GM12875 (cell line): Measurements from ENCODE around the gene NDST1.

Experiments
- H3K4me3 ChIP-seq: one replicate; pipeline ENCODE4 v1.5.1; 2011; ENCODE audit warnings: low read depth, low read length, control low read depth
- CTCF ChIP-seq: IDR thresholded peaks from 2 replicates; pipeline ENCODE4 v1.5.1; 2011; ENCODE audit warnings: low read depth, mild to moderate bottlenecking, control low read depth, inconsistent platforms, low read length, moderate library complexity, borderline replicate concordance; ENCODE audit not compliant: insufficient read depth

Gene NDST1

DNA sequence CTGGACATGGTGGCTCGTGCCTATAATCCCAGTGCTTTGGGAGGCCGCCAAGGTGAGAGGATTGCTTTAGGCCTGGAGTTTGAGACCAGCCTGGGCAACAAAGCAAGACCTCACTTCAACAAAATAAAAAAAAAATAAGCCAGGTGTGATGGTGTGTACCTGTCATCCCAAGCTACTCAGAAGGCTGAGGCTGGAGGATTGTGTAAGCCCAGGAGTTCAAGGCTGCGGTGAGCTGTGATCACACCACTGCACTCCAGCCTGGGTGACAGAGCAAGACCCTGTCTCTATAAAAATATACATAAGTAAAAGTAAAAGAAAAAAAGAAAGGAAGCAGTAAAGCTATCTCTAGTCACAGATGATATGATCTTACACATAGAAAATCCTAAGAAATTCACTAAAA is 73.0 kb downstream of the NDST1 start:
- no peak for TF ChIP-seq CTCF
- H3K4me3 ChIP-seq = no peak overlapping the region

GRCh38 chr5:150582241-150583109 is 74.5 kb downstream of the NDST1 start:
- TF ChIP-seq CTCF = no peak
- no peak overlapping the region for H3K4me3 ChIP-seq

- no peak for TF ChIP-seq CTCF
- no peak overlapping the region for H3K4me3 ChIP-seq
Measured at GRCh38 chr5:150583541-150584225, 75.8 kb downstream of the NDST1 start.

DNA sequence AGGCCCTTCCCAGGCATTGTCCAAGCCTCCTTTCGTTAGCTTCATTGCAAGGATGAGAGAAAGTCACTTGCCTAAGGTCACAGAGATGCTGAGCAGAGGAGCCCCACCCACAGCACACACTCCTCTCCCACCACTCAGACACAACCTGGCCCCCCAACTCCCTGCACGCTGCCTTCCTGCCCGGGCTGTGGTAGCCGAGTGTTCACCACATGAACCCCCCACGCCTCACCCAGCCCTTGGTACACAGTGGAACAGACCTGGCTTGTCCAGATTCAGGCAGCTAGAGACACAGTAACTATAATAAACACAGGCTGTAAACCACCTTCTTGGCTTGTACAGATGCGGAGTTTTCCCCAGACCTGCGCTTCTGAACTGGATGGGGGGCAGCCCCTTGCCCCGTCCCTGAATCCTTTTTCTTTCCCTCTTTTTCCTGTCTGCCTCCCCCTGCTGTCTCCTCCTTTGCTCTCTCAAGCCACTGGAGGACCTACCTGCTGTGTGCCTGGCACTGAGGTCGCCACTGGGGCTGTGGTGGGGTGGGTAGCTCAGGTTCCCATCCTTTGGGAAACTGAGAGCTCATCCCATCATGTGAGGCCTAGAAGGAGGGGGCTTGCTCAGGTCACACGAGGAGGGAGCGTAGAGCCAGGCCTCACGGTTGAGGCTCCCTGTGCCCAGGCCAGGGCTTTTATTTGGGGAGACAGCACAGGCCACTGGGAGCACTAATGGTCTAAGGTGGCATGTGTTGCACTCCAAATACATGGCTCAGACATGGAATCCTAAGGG is 76.8 kb downstream of the NDST1 start:
- no peak for TF ChIP-seq CTCF

DNA sequence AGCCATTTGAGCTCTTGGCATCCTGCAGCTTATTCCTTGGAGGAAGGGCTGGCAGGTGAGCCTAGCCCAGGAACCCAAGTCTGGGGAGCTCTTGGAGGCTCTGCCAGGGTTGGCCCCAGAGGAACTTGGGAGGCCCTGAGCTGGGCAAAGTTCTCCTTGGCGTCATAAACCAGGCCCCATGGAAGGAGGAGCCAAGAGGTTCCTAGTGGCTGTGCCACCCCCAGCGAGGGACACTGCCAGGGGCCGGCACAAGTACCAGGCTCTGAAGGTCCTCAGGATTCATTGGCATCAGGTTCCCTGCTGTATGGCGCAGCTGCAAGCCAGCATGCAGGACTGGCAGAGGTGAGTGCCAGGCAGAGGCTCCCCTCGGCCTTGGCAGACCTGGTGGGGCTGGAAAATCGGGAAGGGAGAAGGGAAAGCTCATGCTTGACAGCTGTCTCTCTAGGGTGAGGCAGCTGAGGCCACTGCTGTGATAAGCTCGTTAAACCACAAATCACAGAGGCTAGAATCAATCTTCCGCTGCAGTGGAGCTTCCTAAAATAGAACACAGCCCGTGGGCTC is 77.9 kb downstream of the NDST1 start:
- H3K4me3 ChIP-seq = no peak overlapping the region
- TF ChIP-seq CTCF = no peak

More for the DNA sequence above, 76.8 kb downstream of the NDST1 start:
- no peak overlapping the region for H3K4me3 ChIP-seq

DNA sequence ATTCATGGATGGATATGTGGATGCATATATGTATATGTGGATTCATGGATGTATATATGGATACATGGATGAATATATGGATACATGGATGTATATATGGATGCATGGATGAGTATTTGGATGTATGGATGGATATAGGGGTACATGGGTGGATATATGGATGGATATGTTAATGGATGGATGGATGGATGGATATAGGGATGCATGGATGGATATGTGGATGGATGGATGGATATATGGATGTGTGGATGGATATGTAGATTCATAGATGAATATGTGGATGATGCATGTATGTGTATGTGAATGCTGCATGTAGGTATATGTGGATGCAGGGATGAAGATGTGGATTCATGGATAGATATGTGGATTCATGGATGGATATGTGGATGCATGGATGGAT is 79.1 kb downstream of the NDST1 start:
- no peak overlapping the region for H3K4me3 ChIP-seq
- TF ChIP-seq CTCF = no peak
